ENCODE measurements around the gene CDH4. TPM values are rescaled to one million over a fixed set of nuclear protein-coding genes. Genes with fewer than 3 reads are reported as not detected.

The CDH4 gene
- total RNA-seq, 3 donors from 2014 or later (not counting 1 experiment from before 2014, with no cell fraction given): 0.18 TPM; not detected in 2

DNA sequence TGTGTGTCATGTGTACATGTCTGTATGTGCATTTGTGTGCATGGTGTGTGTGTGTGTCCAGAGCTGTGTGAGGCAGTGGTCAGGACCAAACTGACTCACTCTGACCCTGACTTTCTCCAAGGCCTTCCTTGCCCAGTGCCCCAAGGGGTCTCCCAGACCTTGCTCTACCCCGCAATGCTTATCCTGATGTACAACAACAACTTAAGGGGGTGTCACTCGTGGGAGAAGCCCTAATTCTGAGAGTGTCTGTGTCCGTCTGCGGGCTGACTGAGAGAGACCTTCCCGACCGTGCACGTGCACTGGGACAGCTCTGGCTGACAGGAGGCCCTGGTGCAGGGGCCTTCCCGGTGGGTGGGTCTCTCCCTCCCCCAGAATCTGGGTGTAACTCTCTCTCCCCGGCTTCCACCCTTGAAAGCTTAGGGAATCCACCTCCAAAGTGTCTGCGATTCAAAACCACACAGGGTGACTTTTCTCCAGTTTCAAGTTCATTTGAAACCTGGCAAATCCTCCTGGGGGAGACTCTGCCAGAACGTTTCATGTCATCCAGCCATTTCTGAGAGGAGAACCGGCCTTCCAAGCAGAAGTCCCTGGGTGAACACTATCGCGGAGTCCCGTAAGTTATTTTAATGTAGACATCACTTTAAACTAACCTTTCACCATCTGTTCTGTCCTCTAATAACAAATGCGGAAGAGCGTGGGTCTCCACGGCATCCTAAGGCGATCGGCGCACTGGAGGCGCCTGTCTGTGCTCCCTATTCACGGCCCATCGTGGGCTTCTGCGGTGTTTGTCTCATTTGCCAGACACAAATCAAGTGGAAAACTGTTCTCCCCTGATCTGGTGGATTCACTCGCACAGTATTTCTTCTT is 588.1 kb downstream of the CDH4 start:
- Mint-ChIP-seq H3K4me3 (no peak overlapping the region), H3K4me1 (no peaks in the 10 kb centered on the region), H3K36me3 (no peaks in the 10 kb centered on the region), H3K9me3 (no peaks in the 10 kb centered on the region), H3K27me3 (ENCODE audit: low read depth in 2 of 2) (no peaks in the 10 kb centered on the region), H3K27ac (no peak overlapping the region)
- H3K27me3 ChIP-seq (ENCODE audit: control insufficient read depth, insufficient read depth, low read length): no peaks in the 10 kb centered on the region
- no peak for ATAC-seq
- peaks cover 7% of the 10 kb centered on the region for H3K9me3 ChIP-seq (ENCODE audit: control insufficient read depth, insufficient read depth, low read length)
- no peak overlapping the region for H3K4me3 ChIP-seq (ENCODE audit: low read length)
- H3K4me1 ChIP-seq (ENCODE audit: control insufficient read depth, insufficient read depth, low read length): no peaks in the 10 kb centered on the region
- WGBS (ENCODE audit: insufficient coverage): 93% methylated on average over 26 of the region's 26 CpGs
- H3K36me3 ChIP-seq (ENCODE audit: control insufficient read depth, insufficient read depth, low read length): no peaks in the 10 kb centered on the region
- no peak overlapping the region for H3K27ac ChIP-seq (ENCODE audit: low read length)
- intact Hi-C loops (cut with micrococcal nuclease): no loop called here
- DNase-seq: no peak
- no peak for TF ChIP-seq CTCF (IDR thresholded peaks at IDR 0.05)

- Histone ChIP-seq H3K4me3 (ENCODE audit: low read length) (no peak overlapping the region), H3K27me3 (ENCODE audit: control insufficient read depth, insufficient read depth, low read length) (no peaks in the 10 kb centered on the region), H3K27ac (ENCODE audit: low read length) (no peak overlapping the region), H3K9me3 (ENCODE audit: control insufficient read depth, insufficient read depth, low read length) (peaks cover 7% of the 10 kb centered on the region), H3K36me3 (ENCODE audit: control insufficient read depth, insufficient read depth, low read length) (no peaks in the 10 kb centered on the region), H3K4me1 (ENCODE audit: control insufficient read depth, insufficient read depth, low read length) (no peaks in the 10 kb centered on the region)
- Mint-ChIP-seq H3K27me3 (ENCODE audit: low read depth in 2 of 2) (no peaks in the 10 kb centered on the region), H3K27ac (no peak overlapping the region), H3K9me3 (no peaks in the 10 kb centered on the region), H3K4me1 (no peaks in the 10 kb centered on the region), H3K4me3 (no peak overlapping the region), H3K36me3 (no peaks in the 10 kb centered on the region)
- no peak for ATAC-seq
- no peak for DNase-seq
- WGBS (ENCODE audit: insufficient coverage): 92% methylated on average over 22 of the region's 26 CpGs
- intact Hi-C loops (cut with micrococcal nuclease): no loop called here
- no peak for TF ChIP-seq CTCF (IDR thresholded peaks at IDR 0.05)
These were observed 588.9 kb downstream of the CDH4 start for GRCh38 chr20:61840779-61841455.

DNA sequence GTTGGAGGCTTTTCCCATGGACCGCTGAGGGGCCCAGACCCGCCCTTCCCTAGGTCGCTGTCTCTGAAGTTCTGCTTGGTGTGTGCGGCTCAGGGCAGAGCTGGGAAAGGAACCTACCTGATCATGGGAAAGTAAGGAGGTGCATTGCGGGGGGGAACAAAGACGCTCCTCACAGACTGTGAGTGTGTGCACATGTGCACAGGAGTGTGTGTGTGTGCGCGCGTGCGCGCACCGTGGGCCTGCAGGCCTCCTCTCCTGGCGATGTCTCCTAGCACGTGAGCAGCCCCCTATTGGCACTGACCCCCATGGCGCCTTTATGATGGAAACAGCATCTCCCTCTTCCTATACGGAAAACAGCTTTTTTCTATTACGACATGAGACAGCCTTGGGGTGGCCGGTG is 589.5 kb downstream of the CDH4 start:
- intact Hi-C loops (cut with micrococcal nuclease): no loop called here
- WGBS (ENCODE audit: insufficient coverage): 93% methylated on average over 18 of the region's 18 CpGs
- peaks cover 0 to 3% of the 10 kb centered on the region in 2 donors for H3K27me3 Mint-ChIP-seq (ENCODE audit: low read depth in 2 of 2)

More for the DNA sequence above, 589.5 kb downstream of the CDH4 start:
- Histone ChIP-seq H3K9me3 (ENCODE audit: control insufficient read depth, insufficient read depth, low read length) (peaks cover 7% of the 10 kb centered on the region), H3K36me3 (ENCODE audit: control insufficient read depth, insufficient read depth, low read length) (no peaks in the 10 kb centered on the region), H3K27me3 (ENCODE audit: control insufficient read depth, insufficient read depth, low read length) (no peaks in the 10 kb centered on the region), H3K27ac (ENCODE audit: low read length) (no peak overlapping the region), H3K4me1 (ENCODE audit: control insufficient read depth, insufficient read depth, low read length) (no peaks in the 10 kb centered on the region), H3K4me3 (ENCODE audit: low read length) (no peak overlapping the region)
- DNase-seq: no peak
- no peak for ATAC-seq
- H3K4me1 Mint-ChIP-seq: no peaks in the 10 kb centered on the region
- no peaks in the 10 kb centered on the region for H3K36me3 Mint-ChIP-seq
- TF ChIP-seq CTCF (IDR thresholded peaks at IDR 0.05): no peak
- no peaks in the 10 kb centered on the region for H3K9me3 Mint-ChIP-seq
- no peak overlapping the region for H3K27ac Mint-ChIP-seq
- H3K4me3 Mint-ChIP-seq: no peak overlapping the region
